Measurements from ENCODE around the gene PACSIN2.
"Not testable (repeated sequence)": the region's sequence is repeated elsewhere in the genome, so short reads cannot be mapped to it uniquely, and the experiment has no call there.

Gene PACSIN2, protein sequence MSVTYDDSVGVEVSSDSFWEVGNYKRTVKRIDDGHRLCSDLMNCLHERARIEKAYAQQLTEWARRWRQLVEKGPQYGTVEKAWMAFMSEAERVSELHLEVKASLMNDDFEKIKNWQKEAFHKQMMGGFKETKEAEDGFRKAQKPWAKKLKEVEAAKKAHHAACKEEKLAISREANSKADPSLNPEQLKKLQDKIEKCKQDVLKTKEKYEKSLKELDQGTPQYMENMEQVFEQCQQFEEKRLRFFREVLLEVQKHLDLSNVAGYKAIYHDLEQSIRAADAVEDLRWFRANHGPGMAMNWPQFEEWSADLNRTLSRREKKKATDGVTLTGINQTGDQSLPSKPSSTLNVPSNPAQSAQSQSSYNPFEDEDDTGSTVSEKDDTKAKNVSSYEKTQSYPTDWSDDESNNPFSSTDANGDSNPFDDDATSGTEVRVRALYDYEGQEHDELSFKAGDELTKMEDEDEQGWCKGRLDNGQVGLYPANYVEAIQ

GRCh38 chr22:43014869-43015676 lies at the start of gene PACSIN2:
Gene PACSIN2, minus strand, starts transcription at chr22:43015149. Its CDS starts 103,069 bp downstream, at chr22:42912080.
- DNase-seq (ENCODE audit: low read depth, low spot score), result peak; percentile 95

GRCh38 chr22:43060183-43060582 lies 45.2 kb upstream of the PACSIN2 start:
- DNase-seq (ENCODE audit: low read depth, low spot score), result no peak

- no peak for DNase-seq (ENCODE audit: low read depth, low spot score)
Observed at GRCh38 chr22:43057641-43058040, 42.7 kb upstream of the PACSIN2 start.

DNA sequence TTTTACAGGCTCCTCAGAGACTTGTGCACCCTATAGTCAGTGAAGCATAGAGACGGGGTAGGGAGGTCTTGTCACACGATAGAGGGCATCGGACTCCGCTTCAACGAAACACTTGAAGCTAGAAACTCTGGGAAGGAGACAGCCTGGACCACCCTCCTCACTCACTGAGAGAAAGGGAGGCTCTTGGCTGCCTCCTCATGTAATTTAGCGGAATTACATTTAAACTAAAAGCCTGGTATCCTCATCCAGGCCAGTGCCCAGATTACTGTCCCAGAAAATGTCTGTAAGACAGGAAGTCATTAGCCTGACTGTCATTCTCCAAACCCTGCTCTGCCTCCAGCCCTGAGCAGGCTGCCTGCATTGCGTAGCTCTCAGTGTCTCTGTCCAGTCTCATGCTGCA lies 38.2 kb upstream of the PACSIN2 start:
- no peak for DNase-seq (ENCODE audit: low read depth, low spot score)

GRCh38 chr22:43050995-43051394 lies 36.0 kb upstream of the PACSIN2 start:
- DNase-seq (ENCODE audit: low read depth, low spot score), result no peak

DNA sequence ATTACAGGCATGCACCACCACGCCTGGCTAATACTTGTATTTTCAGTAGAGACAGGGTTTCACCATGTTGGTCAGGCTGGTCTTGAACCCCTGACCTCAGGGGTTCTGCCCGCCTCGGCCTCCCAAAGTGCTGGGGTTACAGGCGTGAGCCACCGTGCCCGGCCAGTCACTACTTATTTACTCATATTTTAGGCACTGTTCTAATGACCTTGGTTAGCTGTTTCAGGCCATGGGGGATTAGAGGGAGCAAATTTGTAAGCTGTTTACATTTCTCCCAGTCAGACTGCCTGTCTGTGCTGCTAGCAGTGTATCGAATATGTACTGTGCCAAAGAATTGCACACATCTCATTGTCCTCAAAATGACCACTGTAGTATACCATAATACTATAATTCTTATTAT lies 32.7 kb upstream of the PACSIN2 start:
- no peak for DNase-seq (ENCODE audit: low read depth, low spot score)

GRCh38 chr22:43044290-43044712 lies 29.4 kb upstream of the PACSIN2 start:
- no peak for DNase-seq (ENCODE audit: low read depth, low spot score)

DNA sequence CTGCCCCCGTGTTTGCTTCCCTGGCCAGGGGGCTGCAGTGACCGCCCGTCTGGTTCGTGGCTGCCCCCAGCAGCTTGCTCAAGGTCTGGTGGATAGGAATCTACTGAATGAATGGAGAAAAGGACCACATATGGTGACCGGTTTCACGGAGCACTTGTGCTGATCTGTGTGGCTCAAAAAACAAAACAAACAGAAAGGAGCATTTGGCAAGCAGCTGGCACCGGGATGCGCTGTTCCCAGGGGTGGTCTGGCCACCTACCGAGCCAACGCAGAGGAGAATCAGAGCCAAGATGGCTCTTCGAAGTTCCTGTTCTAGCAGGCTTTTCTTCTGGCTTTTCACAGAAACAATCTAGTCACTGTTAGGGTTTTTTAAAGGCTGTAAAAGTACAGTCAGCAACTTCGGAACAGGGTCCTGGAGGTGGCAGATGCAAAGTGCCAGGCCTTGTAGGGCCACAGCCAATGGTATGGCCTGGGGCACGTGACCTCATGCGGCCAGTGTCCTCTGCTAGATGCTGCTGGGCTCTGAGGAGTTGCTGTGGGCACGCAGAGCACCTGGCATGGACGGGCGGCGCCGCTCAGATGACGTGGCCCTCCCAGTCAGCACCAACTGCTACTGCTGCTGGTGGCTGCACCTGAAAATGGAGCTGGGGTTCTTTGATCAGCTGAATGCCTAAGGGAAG lies 27.3 kb upstream of the PACSIN2 start:
- peak; percentile 39 for DNase-seq (ENCODE audit: low read depth, low spot score)

DNA sequence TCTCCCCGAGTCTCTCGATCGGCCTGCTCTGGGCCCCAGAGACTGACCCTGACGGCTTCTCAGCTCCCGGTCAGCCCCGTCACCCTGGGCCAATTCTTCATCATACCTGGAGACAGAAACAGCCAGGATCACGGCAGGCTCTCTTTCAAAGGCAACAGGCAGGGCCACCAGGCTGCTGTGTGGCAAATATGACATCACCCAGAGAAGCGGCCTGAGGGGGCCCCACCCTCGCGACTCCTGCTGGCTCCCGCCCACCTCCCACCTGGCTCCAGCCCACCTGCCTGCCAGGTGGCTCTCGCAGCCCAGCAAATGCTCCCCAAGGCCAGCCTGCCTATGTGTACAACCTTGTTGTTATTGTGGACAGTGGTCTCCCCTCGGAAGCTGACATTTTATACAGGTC lies 24.9 kb upstream of the PACSIN2 start:
- no peak for DNase-seq (ENCODE audit: low read depth, low spot score)

DNA sequence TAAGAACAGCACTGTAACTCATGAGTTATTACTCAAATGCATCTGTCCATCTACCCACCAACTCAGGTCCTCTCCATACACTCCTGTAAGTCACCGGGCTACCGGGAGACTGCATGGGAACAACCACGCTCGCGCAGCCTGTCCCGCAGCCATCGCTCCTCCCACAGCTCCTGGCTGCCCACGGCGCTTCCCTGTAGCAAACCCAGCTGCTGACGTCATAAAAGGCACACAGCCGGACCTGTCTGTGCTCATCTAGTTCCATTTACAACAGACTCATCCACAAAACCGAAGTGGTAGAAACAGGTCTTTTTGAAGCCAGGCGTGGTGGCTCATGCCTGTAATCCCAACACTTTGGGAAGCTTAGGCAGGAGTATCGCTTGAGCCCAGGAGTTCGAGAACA lies 23.4 kb upstream of the PACSIN2 start:
- DNase-seq (ENCODE audit: low read depth, low spot score), result no peak

- DNase-seq (ENCODE audit: low read depth, low spot score), result peak; percentile 57
Observed at GRCh38 chr22:43036282-43036829, 21.4 kb upstream of the PACSIN2 start.

- no peak for DNase-seq (ENCODE audit: low read depth, low spot score)
Observed at GRCh38 chr22:43035250-43035649, 20.3 kb upstream of the PACSIN2 start.

DNA sequence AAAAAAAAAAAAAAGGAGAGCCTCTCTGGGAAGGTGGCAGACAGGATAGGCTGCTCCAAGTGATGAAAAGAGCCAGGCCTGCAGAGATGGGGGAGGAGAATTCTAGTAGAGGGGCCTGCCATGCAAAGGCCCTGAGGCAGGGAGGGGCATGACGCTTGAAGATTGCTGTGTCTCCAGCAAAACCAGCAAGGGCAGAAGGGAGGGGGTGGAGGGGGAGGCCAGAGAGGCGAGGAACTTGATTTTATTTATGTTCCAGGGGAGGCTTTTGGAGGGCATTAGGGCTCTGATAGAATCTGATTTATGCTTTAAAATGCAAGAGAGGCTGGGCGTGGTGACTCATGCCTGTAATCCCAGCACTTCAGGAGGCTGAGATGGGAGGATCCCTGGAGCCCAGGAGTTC lies 16.7 kb upstream of the PACSIN2 start:
- no peak for DNase-seq (ENCODE audit: low read depth, low spot score)

DNA sequence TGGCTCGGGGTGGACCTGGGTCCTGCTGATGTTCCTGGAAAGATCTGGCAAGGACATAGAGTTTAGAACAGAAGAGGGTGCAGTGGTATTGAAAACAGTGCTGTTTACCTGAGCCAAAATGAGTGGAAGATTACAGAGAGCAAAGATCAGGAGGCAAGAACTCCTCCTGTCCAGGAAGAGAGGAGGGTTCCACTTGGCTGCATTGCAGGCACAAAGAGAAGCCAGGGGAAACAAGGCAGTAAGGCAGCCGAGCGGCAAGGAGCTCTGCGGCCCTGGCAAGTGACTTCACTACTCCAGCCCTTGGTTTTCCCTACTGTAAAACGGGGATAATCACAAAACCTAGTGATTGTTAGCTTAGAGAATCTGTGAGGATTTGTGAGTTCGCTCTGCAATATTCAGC lies 3.7 kb upstream of the PACSIN2 start:
- no peak for DNase-seq (ENCODE audit: low read depth, low spot score)

GRCh38 chr22:43017525-43018460 lies 2.8 kb upstream of the PACSIN2 start:
- no peak for DNase-seq (ENCODE audit: low read depth, low spot score)

DNA sequence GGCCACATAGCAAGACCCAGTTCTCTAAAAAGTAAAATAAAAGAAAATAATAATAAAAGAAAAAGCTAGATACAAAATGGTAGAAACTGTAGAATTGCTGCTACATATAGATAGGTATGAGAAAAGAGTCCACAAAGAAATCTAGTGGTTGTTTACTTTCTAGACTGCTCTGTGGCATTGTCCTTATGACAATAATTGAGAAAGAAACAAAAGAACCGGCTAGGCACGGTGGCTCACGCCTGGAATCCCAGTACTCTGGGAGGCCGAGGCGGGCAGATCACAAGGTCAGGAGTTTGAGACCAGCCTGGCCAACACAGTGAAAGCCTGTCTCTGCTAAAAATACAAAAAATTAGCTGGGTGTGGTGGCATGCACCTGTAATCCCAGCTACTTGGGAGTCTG lies 1.2 kb upstream of the PACSIN2 start:
- DNase-seq (ENCODE audit: low read depth, low spot score), result not testable (repeated sequence)

- DNase-seq (ENCODE audit: low read depth, low spot score), result no peak
Observed at GRCh38 chr22:43015677-43016042, 711 bp upstream of the PACSIN2 start.

DNA sequence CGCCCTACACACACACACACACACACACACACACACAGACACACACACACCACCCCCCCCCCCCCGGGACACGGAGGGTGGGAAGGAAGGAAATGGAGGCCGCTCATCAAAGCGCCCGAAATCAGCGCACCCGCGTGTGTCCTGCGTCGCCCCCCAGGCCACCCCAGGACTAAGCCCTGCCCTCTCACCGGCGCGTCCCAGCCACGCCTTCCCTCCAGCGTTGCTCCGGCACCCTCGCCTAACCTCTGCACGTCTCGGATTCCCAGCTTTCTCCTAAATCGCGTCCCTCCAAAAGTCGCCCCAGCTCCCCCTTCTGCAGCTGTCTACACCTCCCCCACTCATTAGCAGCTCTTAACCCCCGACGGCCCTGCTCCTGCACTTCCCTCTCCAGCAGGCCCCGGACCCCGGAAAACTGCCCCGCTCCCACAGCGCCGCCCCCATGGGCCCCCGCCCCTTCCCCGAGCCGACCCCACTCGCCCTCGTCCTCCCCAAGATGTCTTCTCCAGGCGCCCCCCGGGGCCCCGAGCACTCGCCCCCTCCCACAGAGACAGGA lies 557 bp downstream of the PACSIN2 start:
- DNase-seq (ENCODE audit: low read depth, low spot score), result no peak

GRCh38 chr22:43013355-43014315 lies 1.3 kb downstream of the PACSIN2 start:
- DNase-seq (ENCODE audit: low read depth, low spot score), result no peak
